GM18873 (cell line): ENCODE results near the gene GPHN.
"Not testable (repeated sequence)": the region's sequence is repeated elsewhere in the genome, so short reads cannot be mapped to it uniquely, and the experiment has no call there.

Source experiments
- ATAC-seq: cut with Tn5 transposase; IDR thresholded peaks from one replicate; pipeline ENCODE4 v1.9.1; 2021; ENCODE audit warnings: mild to moderate bottlenecking, moderate library complexity, moderate number of reproducible peaks; ENCODE audit not compliant: unreplicated experiment, low FRiP score

GPHN gene

GRCh38 chr14:67002994-67003753 lies 495.2 kb downstream of the GPHN start:
- no peak for ATAC-seq

DNA sequence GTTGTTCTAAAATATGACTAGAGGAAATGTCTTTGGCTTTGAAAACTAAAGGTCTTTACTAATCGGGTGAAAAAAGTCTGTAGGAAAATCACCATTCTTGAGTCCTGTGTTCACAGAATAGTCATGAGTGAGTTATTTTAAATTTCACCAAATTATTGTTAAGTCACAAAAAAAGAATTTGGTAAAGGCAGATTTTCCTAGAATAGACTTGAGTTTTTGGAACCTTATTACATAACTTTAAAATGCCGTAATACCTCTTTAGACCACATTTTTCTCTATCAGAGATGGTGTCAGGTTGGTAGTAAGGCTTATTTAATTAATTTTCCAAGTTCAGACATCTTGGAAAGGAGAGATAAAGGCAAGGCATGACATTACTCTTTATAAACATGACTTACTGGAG lies 496.6 kb downstream of the GPHN start:
- no peak for ATAC-seq

DNA sequence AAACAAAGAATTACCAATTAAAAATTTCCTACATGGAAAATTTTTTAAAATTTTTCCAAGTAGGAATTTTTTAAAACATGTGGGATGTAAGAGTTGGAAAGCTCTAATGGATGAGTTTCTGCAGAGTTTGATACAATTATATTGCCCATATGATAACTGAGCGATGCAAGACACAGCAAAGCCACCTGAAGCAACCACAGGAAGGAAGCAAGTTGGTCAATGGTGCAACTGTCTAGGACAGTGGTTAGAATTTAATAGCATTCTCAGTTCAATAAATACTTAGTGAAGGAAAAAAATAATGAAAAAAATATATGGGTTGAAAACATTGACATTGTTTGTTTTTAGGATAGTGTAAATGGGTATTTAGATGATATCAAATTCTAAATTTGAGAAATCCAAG lies 502.7 kb downstream of the GPHN start:
- ATAC-seq: no peak

DNA sequence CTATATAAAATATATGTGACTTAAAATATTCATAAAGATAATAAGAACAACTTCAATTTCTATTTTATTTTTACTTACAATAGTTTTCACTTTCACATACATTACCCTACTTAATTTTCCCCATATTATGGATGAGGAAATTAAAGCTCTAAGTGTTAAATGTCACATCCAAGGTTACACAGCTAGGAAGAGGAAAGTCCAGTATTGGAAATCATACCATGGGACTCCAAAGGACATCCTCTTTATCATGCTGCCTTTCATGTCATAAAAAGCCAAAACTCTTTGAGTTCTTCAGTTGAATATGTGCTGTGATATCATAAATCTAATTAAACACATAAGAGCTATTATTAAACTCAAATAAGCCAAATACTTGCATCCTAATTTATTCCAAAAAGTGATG lies 508.9 kb downstream of the GPHN start:
- no peak for ATAC-seq

DNA sequence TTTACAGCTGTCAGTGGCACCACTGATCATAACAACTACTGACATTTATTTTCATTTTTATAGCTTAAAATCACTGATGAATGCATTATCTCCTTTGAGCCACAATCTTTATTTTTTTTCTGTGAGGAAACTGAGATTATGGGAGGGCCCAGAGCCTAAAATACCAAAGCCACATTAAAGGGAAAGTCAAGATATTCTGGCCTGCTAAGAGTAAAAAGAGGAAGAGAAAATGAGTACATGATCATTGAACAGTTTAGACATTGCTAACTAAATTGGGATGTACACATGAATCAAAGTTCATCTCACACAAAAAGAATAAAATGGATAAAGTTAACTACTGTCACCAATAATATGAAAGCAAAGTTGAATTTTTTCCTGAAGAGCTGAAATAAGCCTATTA lies 510.8 kb downstream of the GPHN start:
- ATAC-seq: no peak

DNA sequence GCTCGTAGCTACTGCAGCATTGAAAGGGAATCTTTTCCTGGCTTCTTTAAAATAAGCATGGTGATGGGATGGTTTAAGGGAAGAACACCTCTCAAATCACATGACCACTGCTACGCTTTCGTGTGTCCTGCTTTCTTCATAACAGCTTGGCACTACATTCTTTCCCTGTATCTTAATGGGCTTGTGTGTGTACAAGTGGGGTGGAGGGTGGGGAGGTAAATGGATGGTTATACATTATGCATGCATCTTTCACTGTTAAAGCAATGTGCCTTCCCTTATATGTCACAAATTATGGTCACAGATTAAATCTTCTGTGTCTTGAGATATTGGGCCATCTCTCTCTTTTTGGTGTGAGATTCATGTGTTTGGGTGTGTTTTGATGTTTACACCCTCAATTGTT lies 511.8 kb downstream of the GPHN start:
- no peak for ATAC-seq

- no peak for ATAC-seq
These were observed 524.2 kb downstream of the GPHN start for GRCh38 chr14:67031920-67032774.

DNA sequence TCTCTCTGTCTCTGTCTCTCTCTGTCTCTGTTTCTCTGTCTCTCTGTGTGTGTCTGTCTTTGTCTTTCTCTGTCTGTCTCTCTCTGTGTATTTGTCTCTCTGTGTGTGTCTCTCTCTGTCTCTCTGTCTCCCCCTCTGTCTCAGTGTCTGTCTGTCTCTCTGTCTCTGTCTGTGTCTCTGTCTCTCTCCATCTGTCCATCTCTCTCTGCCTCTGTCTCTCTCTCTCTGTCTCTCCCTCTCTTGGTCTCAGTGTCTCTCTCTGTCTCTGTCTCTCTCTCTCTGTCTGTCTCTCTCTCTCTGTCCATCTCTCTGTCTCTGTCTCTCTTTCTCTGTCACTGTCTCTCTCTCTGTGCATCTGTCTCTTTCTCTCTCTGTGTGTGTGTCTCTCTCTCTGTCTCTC lies 537.5 kb downstream of the GPHN start:
- no peak for ATAC-seq

DNA sequence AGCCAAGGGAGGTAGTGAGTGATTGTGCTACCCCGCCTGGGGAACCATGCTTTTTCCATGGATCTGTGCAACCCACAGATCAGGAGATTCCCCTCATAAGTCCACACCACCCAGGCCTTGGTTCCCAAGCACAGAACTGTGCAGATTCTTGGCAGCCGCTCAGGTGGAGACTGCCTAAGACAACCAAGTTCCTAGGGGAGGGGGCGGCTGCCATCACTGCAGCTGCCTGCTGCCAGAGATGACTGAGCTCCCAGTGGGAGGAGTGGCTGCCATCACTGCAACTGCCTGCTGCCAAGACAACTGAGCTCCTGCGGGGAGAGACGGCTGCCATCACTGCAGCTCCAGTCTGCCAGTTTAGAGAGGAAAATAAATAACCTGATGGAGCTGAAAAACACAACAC lies 542.9 kb downstream of the GPHN start:
- ATAC-seq: no peak

DNA sequence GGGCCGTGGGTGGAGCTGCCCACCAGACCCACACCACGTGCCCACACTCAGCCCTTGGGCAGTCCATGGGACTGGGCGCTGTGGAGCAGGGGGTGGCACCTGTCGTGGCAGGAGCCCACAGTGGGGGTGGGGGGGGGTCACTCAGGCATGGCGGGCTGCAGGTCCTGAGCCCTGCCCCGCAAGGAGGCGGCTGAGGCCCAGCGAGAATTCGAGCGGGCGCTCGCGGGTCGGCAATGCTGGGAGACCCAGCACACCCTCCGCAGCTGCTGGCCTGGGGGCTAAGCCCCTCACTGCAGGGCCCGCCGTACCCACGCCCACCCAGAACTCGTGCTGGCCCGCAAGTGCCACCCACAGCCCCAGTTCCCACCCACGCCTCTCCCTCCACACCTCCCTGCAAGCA lies 548.7 kb downstream of the GPHN start:
- ATAC-seq: no peak

GRCh38 chr14:67059596-67059995 lies 551.6 kb downstream of the GPHN start:
- no peak for ATAC-seq

- no peak for ATAC-seq
These were observed 552.6 kb downstream of the GPHN start for GRCh38 chr14:67060546-67060945.

DNA sequence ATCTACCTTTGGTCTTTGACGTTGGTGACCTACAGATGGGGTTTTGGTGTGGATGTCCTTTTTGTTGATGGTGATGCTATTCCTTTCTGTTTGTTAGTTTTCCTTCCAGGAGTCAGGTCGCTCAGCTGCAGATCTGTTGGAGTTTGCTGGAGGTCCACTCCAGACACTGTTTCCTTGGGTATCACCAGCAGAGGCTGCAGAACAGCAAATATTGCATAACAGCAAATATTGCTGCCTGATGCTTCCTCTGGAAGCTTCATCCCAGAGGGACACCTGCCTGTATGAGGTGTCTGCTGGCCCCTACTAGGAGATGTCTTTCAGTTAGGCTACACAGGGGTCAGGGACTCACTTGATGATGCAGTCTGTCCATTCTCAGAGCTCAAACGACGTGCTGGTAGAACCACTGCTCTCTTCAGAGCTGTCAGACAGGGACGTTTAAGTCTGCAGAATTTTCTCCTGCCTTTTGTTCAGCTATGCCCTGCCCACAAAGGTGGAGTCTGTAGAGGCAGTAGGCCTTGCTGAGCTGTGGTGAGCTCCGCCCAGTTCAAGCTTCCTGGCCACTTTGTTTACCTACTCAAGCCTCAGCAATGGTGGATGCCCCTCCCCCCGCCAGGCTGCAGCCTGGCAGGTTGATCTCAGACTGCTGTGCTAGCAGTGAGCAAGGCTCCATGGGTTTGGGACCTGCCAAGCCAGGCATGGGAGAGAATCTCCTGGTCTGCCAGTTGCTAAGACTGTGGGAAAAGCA lies 559.3 kb downstream of the GPHN start:
- not testable (repeated sequence) for ATAC-seq

DNA sequence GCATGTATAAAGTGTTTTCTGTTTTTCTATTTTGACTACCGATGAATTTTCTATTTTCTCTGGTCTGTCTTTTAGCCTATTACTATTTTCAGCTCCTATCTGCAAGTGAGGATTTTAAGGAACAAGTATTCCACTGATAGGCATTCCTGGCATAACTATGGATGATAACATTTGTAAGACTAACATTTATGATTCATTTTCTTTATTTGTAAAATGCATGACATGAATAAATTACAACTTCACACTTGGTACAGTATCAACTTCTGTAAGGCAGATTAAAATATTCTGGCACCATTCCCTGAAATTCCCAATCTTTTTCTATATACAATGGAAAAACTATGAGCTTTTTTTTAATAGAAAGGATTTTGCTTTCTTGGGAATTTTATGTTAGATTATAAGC lies 560.3 kb downstream of the GPHN start:
- no peak for ATAC-seq

DNA sequence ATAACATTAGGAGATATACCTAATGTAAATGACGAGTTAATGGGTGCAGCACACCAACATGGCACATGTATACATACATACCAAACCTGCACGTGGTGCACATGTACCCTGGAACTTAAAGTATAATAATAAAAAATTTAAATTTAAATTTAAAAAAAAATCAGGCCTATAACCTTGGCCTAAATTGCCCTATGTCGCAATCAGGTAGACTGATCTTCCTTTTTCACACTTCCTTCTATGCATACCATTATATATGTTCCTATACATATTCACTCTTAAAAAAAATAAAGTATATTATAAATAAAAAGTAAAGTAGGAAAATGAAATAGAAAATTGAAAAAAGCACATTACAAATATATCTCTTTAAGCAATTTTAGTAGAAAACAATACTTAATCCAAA lies 563.6 kb downstream of the GPHN start:
- no peak for ATAC-seq

DNA sequence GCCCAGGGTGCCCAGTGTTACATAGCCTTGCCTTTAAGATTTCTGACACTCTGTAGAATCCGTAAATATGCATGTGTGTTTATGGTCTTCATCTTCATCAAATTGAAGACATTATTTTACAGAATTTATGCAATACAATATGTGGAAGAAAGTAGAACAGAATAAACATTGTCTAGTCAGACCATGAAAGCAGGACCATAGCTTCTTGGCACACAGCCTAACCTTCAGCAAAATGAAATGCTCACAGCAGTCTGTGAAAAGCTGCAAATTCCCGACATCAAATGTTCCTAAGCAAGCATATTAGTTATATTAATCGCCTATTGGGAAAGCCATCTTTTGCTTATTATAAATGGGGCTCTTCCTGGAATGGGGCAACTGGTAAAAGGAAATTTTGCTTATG lies 570.0 kb downstream of the GPHN start:
- no peak for ATAC-seq

DNA sequence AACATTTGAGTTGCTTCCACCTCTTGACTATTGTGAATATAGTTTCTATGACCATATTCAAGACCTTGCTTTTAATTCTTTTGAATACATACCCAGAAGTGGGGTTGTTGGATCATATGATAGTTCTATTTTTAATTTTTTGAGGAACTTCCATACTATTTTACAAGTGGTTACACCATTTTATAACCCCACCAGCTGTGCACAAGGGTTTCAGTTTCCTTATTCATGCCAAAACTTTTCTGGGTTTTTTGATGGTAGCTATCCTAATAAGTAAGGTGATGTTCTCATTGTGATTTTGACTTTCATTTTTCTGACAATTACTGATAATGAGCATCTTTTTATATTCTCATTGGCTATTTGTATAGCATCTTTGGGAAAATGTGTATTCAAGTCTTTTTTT lies 571.9 kb downstream of the GPHN start:
- ATAC-seq: no peak

GRCh38 chr14:67108230-67108629 lies 600.3 kb downstream of the GPHN start:
- no peak for ATAC-seq

- no peak for ATAC-seq
These were observed 603.1 kb downstream of the GPHN start for GRCh38 chr14:67111022-67111421.

GRCh38 chr14:67112344-67112743 lies 604.4 kb downstream of the GPHN start:
- ATAC-seq: no peak

GRCh38 chr14:67127174-67127573 lies 619.2 kb downstream of the GPHN start:
- no peak for ATAC-seq
